K562 (cell line): ENCODE results near the gene LSP1.

Experiments
- CHD2 ChIP-seq: IDR thresholded peaks from 2 replicates; pipeline ENCODE4 v1.6.1; 2011; ENCODE audit warnings: low read depth, low read length
- CTCF ChIP-seq, 3 experiments: IDR thresholded peaks in 2 of 3; conservative IDR thresholded peaks in 1 of 3; 2 replicates each; pipeline ENCODE4 v1.5.1; 2011 to 2012; ENCODE audit warnings: low read length in 3 of 3, mild to moderate bottlenecking in 3 of 3, control low read depth in 2 of 3, improper control_type of control experiment in 1 of 3, inconsistent platforms in 1 of 3, low read depth in 1 of 3, mixed read lengths in 1 of 3, moderate library complexity in 1 of 3; ENCODE audit not compliant: insufficient read depth in 2 of 3
- ELF4 ChIP-seq: fragments of 450-650 bp; formaldehyde crosslinking; IDR thresholded peaks from 2 replicates; pipeline ENCODE4 v1.4.0; 2022; ENCODE audit warnings: missing genetic modification characterization
- HMGXB4 ChIP-seq: sonication (generic); formaldehyde crosslinking; IDR thresholded peaks from 2 replicates; pipeline ENCODE4 v1.8.1; 2023; ENCODE audit warnings: mild to moderate bottlenecking, missing genetic modification reagents
- KAT2B ChIP-seq: IDR thresholded peaks from one replicate; pipeline ENCODE4 v1.6.1; 2012; ENCODE audit warnings: low read depth, mild to moderate bottlenecking, control low read depth, inconsistent platforms, low read length, moderate library complexity
- NELFE ChIP-seq: IDR thresholded peaks from 2 replicates; pipeline ENCODE4 v1.6.1; 2011; ENCODE audit warnings: mild to moderate bottlenecking; ENCODE audit not compliant: insufficient read depth, insufficient read length
- POLR2A ChIP-seq: fragments of 450-650 bp; conservative IDR thresholded peaks from 2 replicates; pipeline ENCODE4 v1.6.1; 2016
- TEAD4 ChIP-seq, 2 experiments: sonication (generic) in 1 of 2; formaldehyde crosslinking in 1 of 2; IDR thresholded peaks; 2 replicates each; pipeline versions ENCODE4 v1.6.1 to v1.8.0; 2012 to 2022; ENCODE audit warnings: borderline replicate concordance in 1 of 2, inconsistent platforms in 1 of 2, low read length in 1 of 2, mild to moderate bottlenecking in 1 of 2, missing genetic modification reagents in 1 of 2
- ZNF174 ChIP-seq: fragments of 250-450 bp; sonication (Bioruptor Pico); IDR thresholded peaks from 2 replicates; pipeline ENCODE4 v1.4.0; 2020; ENCODE audit warnings: mild to moderate bottlenecking
- ZNF23 ChIP-seq: fragments of 250-450 bp; sonication (Bioruptor Pico); IDR thresholded peaks from 2 replicates; pipeline ENCODE4 v1.4.0; 2020; ENCODE audit warnings: mild to moderate bottlenecking
- ZNF512 ChIP-seq: IDR thresholded peaks from 2 replicates; pipeline ENCODE4 v1.6.1; 2016; ENCODE audit warnings: missing genetic modification characterization, missing compliant biosample characterization

GRCh38 chr11:1817511-1817910 is 35.4 kb upstream of the LSP1 start:
- TF ChIP-seq ELF4 (CRISPR knock-in tag) (no peak), CTCF (IDR thresholded peaks at IDR 0.05 in 2 of 3, conservative IDR thresholded peaks at IDR 0.05 in 1 of 3; ENCODE audit: insufficient read depth in 2 of 3, low read depth in 1 of 3, low read length in 3 of 3) (no peak), ZNF23 (no peak), ZNF174 (CRISPR knock-in tag) (no peak), KAT2B (no peak), POLR2A (no peak), TEAD4 (IDR thresholded peaks at IDR 0.05; ENCODE audit: low read length) (no peak), TEAD4 (CRISPR knock-in tag; IDR thresholded peaks at IDR 0.05; ENCODE audit: borderline replicate concordance) (no peak), HMGXB4 (CRISPR knock-in tag) (no peak), CHD2 (no peak), NELFE (no peak), ZNF512 (tag) (no peak)
